Osteocyte (in vitro differentiated cells): ENCODE results near the gene SNX10. TPM values are rescaled to one million over a fixed set of nuclear protein-coding genes. Genes with fewer than 3 reads are reported as not detected.
A peak's percentile ranks its signal among the peaks of the same experiment; 100 is the strongest.

Experiments
- DNase-seq: peaks from one replicate; pipeline ENCODE4 v3.0.0; 2021; ENCODE audit warnings: mixed read lengths; ENCODE audit not compliant: unreplicated experiment; ENCODE audit errors: extremely low spot score
- H3K27ac Mint-ChIP-seq: one replicate; pipeline ENCODE4 v1.8.0; 2021; ENCODE audit warnings: mild to moderate bottlenecking, mixed read lengths; ENCODE audit not compliant: unreplicated experiment
- H3K27me3 Mint-ChIP-seq: one replicate; pipeline ENCODE4 v1.8.0; 2021; ENCODE audit warnings: mixed read lengths; ENCODE audit not compliant: unreplicated experiment
- H3K36me3 Mint-ChIP-seq: one replicate; pipeline ENCODE4 v1.8.0; 2021; ENCODE audit warnings: mixed read lengths; ENCODE audit not compliant: unreplicated experiment
- H3K4me1 Mint-ChIP-seq: one replicate; pipeline ENCODE4 v1.8.0; 2021; ENCODE audit warnings: mixed read lengths; ENCODE audit not compliant: unreplicated experiment
- H3K4me3 Mint-ChIP-seq: one replicate; pipeline ENCODE4 v1.8.0; 2021; ENCODE audit warnings: mild to moderate bottlenecking, moderate library complexity, mixed read lengths; ENCODE audit not compliant: unreplicated experiment
- H3K9me3 Mint-ChIP-seq: one replicate; pipeline ENCODE4 v1.8.0; 2021; ENCODE audit warnings: mixed read lengths; ENCODE audit not compliant: unreplicated experiment
- total RNA-seq: library from RNA; stranded (reverse); gene quantifications from 2 replicates; pipeline ENCODE4 v1.2.1, GENCODE V29; 2021
- TF ChIP-seq, protein P1 (sequence below): fragments of 200-600 bp; sonication (generic); IDR thresholded peaks from 2 replicates; pipeline ENCODE4 v1.5.0; 2021; ENCODE audit warnings: antibody characterized with exemption, mild to moderate bottlenecking, moderate library complexity

SNX10 gene
- total RNA-seq, 1 donor from 2014 or later, result not detected

DNA sequence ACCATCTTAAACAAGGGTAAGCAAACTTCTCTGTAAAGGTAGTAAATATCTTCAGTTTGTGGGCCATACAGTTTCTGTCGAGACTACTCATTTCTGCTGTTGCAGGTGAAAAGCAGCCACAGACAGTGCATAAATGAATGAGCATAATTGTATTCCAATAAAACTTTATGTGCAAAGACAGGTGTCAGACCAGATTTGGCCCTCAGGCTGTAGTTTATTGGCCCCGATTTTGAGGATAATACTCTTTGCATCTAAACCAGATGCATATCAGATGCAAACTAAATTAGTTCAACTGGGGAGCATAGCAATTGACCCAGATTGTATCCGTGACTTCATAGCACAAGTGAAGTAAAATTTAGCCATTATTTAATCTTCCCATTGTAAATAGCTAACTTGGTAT lies 70.0 kb downstream of the SNX10 start:
- H3K4me3 Mint-ChIP-seq, result no peak overlapping the region
- peaks cover 57% of the 10 kb centered on the region for H3K27me3 Mint-ChIP-seq
- DNase-seq, result no peak
- H3K4me1 Mint-ChIP-seq, result no peaks in the 10 kb centered on the region
- TF ChIP-seq, protein P1, sequence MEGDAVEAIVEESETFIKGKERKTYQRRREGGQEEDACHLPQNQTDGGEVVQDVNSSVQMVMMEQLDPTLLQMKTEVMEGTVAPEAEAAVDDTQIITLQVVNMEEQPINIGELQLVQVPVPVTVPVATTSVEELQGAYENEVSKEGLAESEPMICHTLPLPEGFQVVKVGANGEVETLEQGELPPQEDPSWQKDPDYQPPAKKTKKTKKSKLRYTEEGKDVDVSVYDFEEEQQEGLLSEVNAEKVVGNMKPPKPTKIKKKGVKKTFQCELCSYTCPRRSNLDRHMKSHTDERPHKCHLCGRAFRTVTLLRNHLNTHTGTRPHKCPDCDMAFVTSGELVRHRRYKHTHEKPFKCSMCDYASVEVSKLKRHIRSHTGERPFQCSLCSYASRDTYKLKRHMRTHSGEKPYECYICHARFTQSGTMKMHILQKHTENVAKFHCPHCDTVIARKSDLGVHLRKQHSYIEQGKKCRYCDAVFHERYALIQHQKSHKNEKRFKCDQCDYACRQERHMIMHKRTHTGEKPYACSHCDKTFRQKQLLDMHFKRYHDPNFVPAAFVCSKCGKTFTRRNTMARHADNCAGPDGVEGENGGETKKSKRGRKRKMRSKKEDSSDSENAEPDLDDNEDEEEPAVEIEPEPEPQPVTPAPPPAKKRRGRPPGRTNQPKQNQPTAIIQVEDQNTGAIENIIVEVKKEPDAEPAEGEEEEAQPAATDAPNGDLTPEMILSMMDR, result no peak
- no peaks in the 10 kb centered on the region for H3K36me3 Mint-ChIP-seq
- H3K27ac Mint-ChIP-seq, result no peak overlapping the region
- H3K9me3 Mint-ChIP-seq, result no peaks in the 10 kb centered on the region

DNA sequence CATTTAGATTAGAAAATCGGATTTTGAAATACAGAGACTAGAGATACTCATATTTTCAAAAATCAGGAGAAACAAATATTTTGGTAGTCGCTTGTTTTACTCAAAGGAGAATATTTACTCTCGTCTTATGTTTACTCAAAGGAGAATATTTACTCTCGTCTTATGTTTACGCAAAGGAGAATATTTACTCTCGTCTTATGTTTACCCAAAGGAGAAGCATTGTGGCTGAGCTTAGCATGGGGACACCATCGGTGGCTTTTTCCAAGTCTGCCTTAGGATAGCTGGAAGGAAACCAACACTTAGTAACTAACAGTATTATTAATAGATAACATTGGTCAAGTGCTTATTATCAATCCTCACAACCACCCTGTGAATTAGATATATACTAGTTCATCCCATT lies 71.8 kb downstream of the SNX10 start:
- Mint-ChIP-seq H3K36me3 (no peaks in the 10 kb centered on the region), H3K27me3 (peaks cover 62% of the 10 kb centered on the region), H3K9me3 (no peaks in the 10 kb centered on the region), H3K4me1 (no peaks in the 10 kb centered on the region), H3K27ac (no peak overlapping the region), H3K4me3 (no peak overlapping the region)
- no peak for DNase-seq
- TF ChIP-seq, protein P1, result no peak

DNA sequence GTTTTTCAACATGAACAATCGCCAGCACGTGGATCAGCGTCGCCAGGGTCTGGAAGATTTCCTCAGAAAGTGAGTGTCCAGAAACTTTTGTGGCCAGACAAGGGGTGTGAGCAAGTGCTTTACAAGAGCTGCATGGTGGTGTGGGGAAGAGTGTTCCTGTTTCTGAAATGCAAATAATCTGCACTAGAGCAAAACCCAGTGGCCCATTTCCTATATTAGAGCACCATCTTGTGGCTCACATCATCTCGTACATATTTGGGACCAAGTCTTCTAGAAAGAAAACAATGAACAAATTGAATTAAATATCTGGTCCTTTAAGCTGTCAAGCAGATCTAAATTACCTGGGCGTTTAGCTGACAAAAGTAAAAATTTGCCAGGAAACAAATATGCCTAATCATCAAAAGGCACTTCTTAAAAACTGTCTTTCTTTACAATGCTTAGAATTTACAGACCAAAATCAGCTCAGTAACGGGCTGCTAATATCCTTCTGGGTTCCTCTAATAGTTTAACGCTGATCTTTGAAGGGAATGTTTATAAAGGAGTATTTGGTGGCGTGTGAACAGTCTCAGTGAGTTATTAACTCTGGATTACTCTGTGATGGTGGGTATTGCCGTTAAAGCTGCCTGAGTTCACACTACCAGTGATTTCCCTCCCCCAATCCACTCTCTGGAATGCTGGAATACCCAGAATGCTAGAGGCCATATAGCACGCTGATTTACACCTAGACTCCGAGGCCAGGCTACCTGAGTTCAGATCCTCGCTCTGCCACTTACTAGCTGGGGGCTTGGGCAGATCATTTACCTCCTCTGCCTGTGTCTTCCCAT lies 73.6 kb downstream of the SNX10 start:
- H3K27me3 Mint-ChIP-seq, result peaks cover 67% of the 10 kb centered on the region
- H3K4me1 Mint-ChIP-seq, result no peaks in the 10 kb centered on the region
- DNase-seq, result no peak
- H3K9me3 Mint-ChIP-seq, result no peaks in the 10 kb centered on the region
- no peak overlapping the region for H3K4me3 Mint-ChIP-seq
- H3K27ac Mint-ChIP-seq, result no peak overlapping the region
- H3K36me3 Mint-ChIP-seq, result no peaks in the 10 kb centered on the region
- TF ChIP-seq, protein P1, result peak; percentile 83

DNA sequence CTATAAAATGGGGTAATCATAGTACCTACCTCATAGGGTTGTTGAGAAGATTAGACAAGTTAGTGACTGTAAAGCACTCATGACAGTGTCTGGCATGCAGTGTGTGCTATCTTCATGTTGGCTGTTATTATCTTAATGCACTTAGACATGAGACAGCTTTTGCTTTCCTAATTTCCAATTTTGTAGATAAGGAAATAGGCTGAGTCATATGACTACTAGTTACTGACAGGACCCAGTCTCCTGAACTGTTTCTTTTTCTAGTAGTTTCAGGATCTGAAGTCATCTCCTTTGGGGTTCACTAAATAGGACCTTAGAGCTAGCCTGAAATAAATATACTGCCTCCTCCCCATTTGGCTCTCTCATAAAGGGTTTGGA lies 74.2 kb downstream of the SNX10 start:
- H3K4me3 Mint-ChIP-seq, result no peak overlapping the region
- H3K36me3 Mint-ChIP-seq, result no peaks in the 10 kb centered on the region
- no peak overlapping the region for H3K27ac Mint-ChIP-seq
- DNase-seq, result no peak
- no peaks in the 10 kb centered on the region for H3K9me3 Mint-ChIP-seq
- TF ChIP-seq, protein P1, result no peak
- peaks cover 67% of the 10 kb centered on the region for H3K27me3 Mint-ChIP-seq
- no peaks in the 10 kb centered on the region for H3K4me1 Mint-ChIP-seq

DNA sequence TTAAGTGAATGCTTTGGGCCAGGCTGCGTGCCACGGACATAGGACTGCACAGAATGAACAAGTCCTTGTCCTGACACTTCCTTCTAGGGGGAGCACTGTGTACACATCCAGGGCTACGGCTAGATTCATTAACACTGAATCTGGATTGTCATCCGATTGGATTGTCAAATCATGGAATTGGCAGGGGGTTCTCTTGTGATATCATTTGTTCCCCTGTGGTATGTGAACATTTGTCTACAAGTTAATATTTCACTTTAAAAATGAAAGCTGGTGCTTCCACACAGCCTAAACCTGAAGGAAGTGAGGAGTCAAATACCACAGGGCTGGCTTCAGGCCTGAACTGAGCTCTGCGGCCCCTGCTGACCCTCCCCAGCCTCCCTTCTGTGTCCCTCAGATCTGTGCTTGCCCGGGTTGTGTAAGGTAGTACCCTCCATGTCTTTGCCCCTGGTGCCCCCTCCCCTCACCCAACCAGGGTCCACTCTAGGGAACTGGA lies 75.6 kb downstream of the SNX10 start:
- no peak for DNase-seq
- Mint-ChIP-seq H3K4me1 (no peaks in the 10 kb centered on the region), H3K9me3 (no peaks in the 10 kb centered on the region)

More for the DNA sequence above, 75.6 kb downstream of the SNX10 start:
- TF ChIP-seq, protein P1, result no peak
- Mint-ChIP-seq H3K27ac (no peak overlapping the region), H3K4me3 (no peak overlapping the region), H3K27me3 (peaks cover 62% of the 10 kb centered on the region), H3K36me3 (no peaks in the 10 kb centered on the region)
